ENCODE data around the gene ATP5PD. TPM values are rescaled to one million over a fixed set of nuclear protein-coding genes. Genes with fewer than 3 reads are reported as not detected.

Gene ATP5PD
- total RNA-seq, 1 experiment from 2014 or later, result 413 TPM

GRCh38 chr17:75049706-75050105 is 2.9 kb upstream of the ATP5PD start:
- intact Hi-C loops (cut with micrococcal nuclease; ENCODE audit: unreplicated experiment) (no loop called here), in situ Hi-C loops (cut with HindIII; ENCODE audit: low pct_unique_long_range_greater_than_20kb, low sequenced_read_pairs) (no loop called here)
- POLR2A ChIA-PET, result no interaction called here

GRCh38 chr17:75049057-75049456 is 2.3 kb upstream of the ATP5PD start:
- CTCF ChIA-PET, result interaction anchor here (0.9 to 1.0 kb wide), 2 partner anchors 65 to 91 kb away, joined by 3 read pairs; no protein-coding TSS in a partner anchor
- no peak for ATAC-seq
- in situ Hi-C loops (cut with HindIII; ENCODE audit: low pct_unique_long_range_greater_than_20kb, low sequenced_read_pairs) (no loop called here), intact Hi-C loops (cut with micrococcal nuclease; ENCODE audit: unreplicated experiment) (no loop called here)
- H3K27me3 ChIP-seq (ENCODE audit: control insufficient read depth, insufficient read depth, low read length), result no peaks in the 10 kb centered on the region
- no peak overlapping the region for H3K4me3 ChIP-seq (ENCODE audit: low read depth in 2 of 2, low read length in 2 of 2)
- no peak for TF ChIP-seq SIN3A (IDR thresholded peaks at IDR 0.05; ENCODE audit: borderline replicate concordance, insufficient read depth, low read depth, low read length)
- H3K36me3 ChIP-seq (ENCODE audit: control insufficient read depth, insufficient read depth, low read length), result peaks cover 11% of the 10 kb centered on the region; the same call in 1 of the 2 replicates
- no peak for DNase-seq (ENCODE audit: low read depth, low spot score)
- H3K9me3 ChIP-seq (ENCODE audit: control insufficient read depth, insufficient read depth, low read depth, low read length), result no peaks in the 10 kb centered on the region
- POLR2A ChIA-PET, result no interaction called here
- peaks cover 15% of the 10 kb centered on the region for H3K4me1 ChIP-seq (ENCODE audit: control insufficient read depth, insufficient read depth, low read length)
- no TSS peak for BruUV-seq (replicated peaks)
- peak overlapping the region; percentile 88; the same call in 1 of the 2 replicates for H3K27ac ChIP-seq (ENCODE audit: low read length)

More at GRCh38 chr17:75049706-75050105, 2.9 kb upstream of the ATP5PD start:
- no peak for DNase-seq (ENCODE audit: low read depth, low spot score)
- TF ChIP-seq SIN3A (IDR thresholded peaks at IDR 0.05; ENCODE audit: borderline replicate concordance, insufficient read depth, low read depth, low read length) (no peak), POLR2AphosphoS5 (IDR thresholded peaks at IDR 0.05; ENCODE audit: low read depth, low read length) (no peak), CTCF (IDR thresholded peaks at IDR 0.05) (no peak), TCF7L2 (IDR thresholded peaks at IDR 0.05; ENCODE audit: low read depth, low read length) (no peak), REST (IDR thresholded peaks at IDR 0.05; ENCODE audit: insufficient read depth in 1 of 2, low read depth in 2 of 2, low read length in 1 of 2) (no peak)
- Histone ChIP-seq H3K9me3 (ENCODE audit: control insufficient read depth, insufficient read depth, low read depth, low read length) (no peaks in the 10 kb centered on the region), H3K27ac (ENCODE audit: low read length) (no peak overlapping the region), H3K36me3 (ENCODE audit: control insufficient read depth, insufficient read depth, low read length) (peaks cover 11% of the 10 kb centered on the region; the same call in 1 of the 2 replicates), H3K4me3 (ENCODE audit: low read depth in 2 of 2, low read length in 2 of 2) (no peak overlapping the region), H3K27me3 (ENCODE audit: control insufficient read depth, insufficient read depth, low read length) (no peaks in the 10 kb centered on the region), H3K4me1 (ENCODE audit: control insufficient read depth, insufficient read depth, low read length) (peaks cover 15% of the 10 kb centered on the region)
- CTCF ChIA-PET, result no interaction called here
- BruUV-seq (replicated peaks), result TSS peak; percentile 68
- ATAC-seq, result no peak

- in situ Hi-C loops (cut with HindIII; ENCODE audit: low pct_unique_long_range_greater_than_20kb, low sequenced_read_pairs) (no loop called here), intact Hi-C loops (cut with micrococcal nuclease; ENCODE audit: unreplicated experiment) (no loop called here)
- H3K27me3 ChIP-seq (ENCODE audit: control insufficient read depth, insufficient read depth, low read length), result no peaks in the 10 kb centered on the region
- no peak for DNase-seq (ENCODE audit: low read depth, low spot score)
- CTCF ChIA-PET, result interaction anchor here (0.5 to 1.0 kb wide), 3 partner anchors 8 to 90 kb away, joined by 3 to 7 read pairs (median 3); no protein-coding TSS in a partner anchor
- BruUV-seq (replicated peaks), result no TSS peak
- H3K4me1 ChIP-seq (ENCODE audit: control insufficient read depth, insufficient read depth, low read length), result peaks cover 15% of the 10 kb centered on the region
- no peaks in the 10 kb centered on the region for H3K9me3 ChIP-seq (ENCODE audit: control insufficient read depth, insufficient read depth, low read depth, low read length)
- no peak for ATAC-seq
- POLR2A ChIA-PET, result no interaction called here
- H3K4me3 ChIP-seq (ENCODE audit: low read depth in 2 of 2, low read length in 2 of 2), result peak overlapping the region; percentile 96 to 100
- peaks cover 11% of the 10 kb centered on the region; the same call in 1 of the 2 replicates for H3K36me3 ChIP-seq (ENCODE audit: control insufficient read depth, insufficient read depth, low read length)
- TF ChIP-seq SIN3A (IDR thresholded peaks at IDR 0.05; ENCODE audit: borderline replicate concordance, insufficient read depth, low read depth, low read length), result no peak
- no peak for TF ChIP-seq TCF7L2 (IDR thresholded peaks at IDR 0.05; ENCODE audit: low read depth, low read length)
- TF ChIP-seq POLR2AphosphoS5 (IDR thresholded peaks at IDR 0.05; ENCODE audit: low read depth, low read length), result no peak
- no peak for TF ChIP-seq REST (IDR thresholded peaks at IDR 0.05; ENCODE audit: insufficient read depth in 1 of 2, low read depth in 2 of 2, low read length in 1 of 2)
- H3K27ac ChIP-seq (ENCODE audit: low read length), result peak overlapping the region; percentile 88
These were observed 1.6 kb upstream of the ATP5PD start for GRCh38 chr17:75048249-75048878.

All from Panc1 (cell line).